Peyer's patch (tissue), 4 donors: Measurements from ENCODE around the gene GTSE1. TPM values are rescaled to one million over a fixed set of nuclear protein-coding genes. Genes with fewer than 3 reads are reported as not detected.

Experiments used
- DNase-seq, 3 donors: peaks; one replicate each; pipeline ENCODE4 v3.0.0-alpha.2; 2017 to 2019
- H3K27ac ChIP-seq, 4 donors: fragments of 200-600 bp; sonication (generic); one replicate each; pipeline ENCODE4 v1.5.1; 2016 to 2019
- H3K27me3 ChIP-seq, 2 donors: fragments of 200-600 bp; sonication (generic); one replicate each; pipeline ENCODE4 v1.5.1; 2019
- H3K36me3 ChIP-seq, 3 donors: fragments of 200-600 bp; sonication (generic); one replicate each; pipeline ENCODE4 v1.5.1; 2016 to 2019
- H3K4me1 ChIP-seq, 4 donors: fragments of 200-600 bp; sonication (generic); one replicate each; pipeline ENCODE4 v1.5.1; 2016 to 2019
- H3K4me3 ChIP-seq, 4 donors: fragments of 200-600 bp; sonication (generic); 1 replicate in 3 of 4; 2 replicates in 1 of 4; pipeline ENCODE4 v1.5.1; 2016 to 2019; ENCODE audit warnings: mild to moderate bottlenecking in 1 of 4
- H3K9me3 ChIP-seq, 4 donors: fragments of 200-600 bp; sonication (generic); one replicate each; pipeline ENCODE4 v1.5.1; 2016 to 2019; ENCODE audit warnings: mild to moderate bottlenecking in 1 of 4
- CTCF ChIP-seq, 6 experiments: fragments of 450-650 bp in 4 of 6; fragments of 200-600 bp in 2 of 6; sonication (generic) in 1 of 6; IDR thresholded peaks; one replicate each; pipeline ENCODE4 v1.5.1; 2017 to 2019; ENCODE audit warnings: antibody characterized with exemption in 6 of 6, mild to moderate bottlenecking in 3 of 6, moderate library complexity in 1 of 6
- POLR2A ChIP-seq, 2 donors: fragments of 450-650 bp; IDR thresholded peaks; one replicate each; pipeline ENCODE4 v1.5.1; 2017; ENCODE audit warnings: antibody characterized with exemption in 2 of 2, mild to moderate bottlenecking in 2 of 2, moderate library complexity in 2 of 2
- total RNA-seq, 4 donors: library from RNA; depleted of rRNA; stranded (reverse); fragments of >200 nt; gene quantifications; one replicate each; pipeline ENCODE4 v1.1.0, GENCODE V29; 2016

GTSE1 gene
- total RNA-seq, 4 donors from 2014 or later = 2.3 to 14.9 (median 5.9) TPM

- no peak for DNase-seq
- Histone ChIP-seq H3K36me3 (peaks cover 0 to 96% (median 0%) of the 10 kb centered on the region in 3 donors), H3K27me3 (no peaks in the 10 kb centered on the region), H3K27ac (no peak overlapping the region), H3K4me3 (no peak overlapping the region), H3K9me3 (no peaks in the 10 kb centered on the region), H3K4me1 (no peaks in the 10 kb centered on the region)
- TF ChIP-seq POLR2A (IDR thresholded peaks at IDR 0.05) = no peak
- TF ChIP-seq CTCF (IDR thresholded peaks at IDR 0.05) = no peak
These were observed 55.6 kb downstream of the GTSE1 start for GRCh38 chr22:46352276-46352675.

- peak in 1 of 3 donors; percentile 50 for DNase-seq
- H3K36me3 ChIP-seq = peaks cover 0 to 92% (median 0%) of the 10 kb centered on the region in 3 donors
These were observed 56.2 kb downstream of the GTSE1 start for GRCh38 chr22:46352691-46353386.

GRCh38 chr22:46353483-46354105, 56.9 kb downstream of the GTSE1 start:
- Histone ChIP-seq H3K27ac (no peak overlapping the region), H3K36me3 (peaks cover 0 to 85% (median 0%) of the 10 kb centered on the region in 3 donors), H3K27me3 (no peaks in the 10 kb centered on the region), H3K4me3 (no peak overlapping the region), H3K9me3 (no peaks in the 10 kb centered on the region), H3K4me1 (no peaks in the 10 kb centered on the region)
- TF ChIP-seq CTCF (IDR thresholded peaks at IDR 0.05) (no peak), POLR2A (IDR thresholded peaks at IDR 0.05) (no peak)
- no peak for DNase-seq

More at GRCh38 chr22:46352691-46353386, 56.2 kb downstream of the GTSE1 start:
- TF ChIP-seq CTCF (IDR thresholded peaks at IDR 0.05) = no peak
- no peak for TF ChIP-seq POLR2A (IDR thresholded peaks at IDR 0.05)
- H3K27ac ChIP-seq = no peak overlapping the region
- H3K9me3 ChIP-seq = no peaks in the 10 kb centered on the region
- H3K4me3 ChIP-seq = no peak overlapping the region
- no peaks in the 10 kb centered on the region for H3K4me1 ChIP-seq
- H3K27me3 ChIP-seq = no peaks in the 10 kb centered on the region

- Histone ChIP-seq H3K4me1 (no peaks in the 10 kb centered on the region), H3K27ac (no peak overlapping the region), H3K27me3 (no peaks in the 10 kb centered on the region), H3K4me3 (no peak overlapping the region), H3K36me3 (peaks cover 0 to 77% (median 0%) of the 10 kb centered on the region in 3 donors), H3K9me3 (no peaks in the 10 kb centered on the region)
- DNase-seq = peak in 1 of 3 donors; percentile 48
- TF ChIP-seq CTCF (IDR thresholded peaks at IDR 0.05) (no peak), POLR2A (IDR thresholded peaks at IDR 0.05) (no peak)
These were observed 57.7 kb downstream of the GTSE1 start for GRCh38 chr22:46354176-46354992.

- peaks cover 0 to 71% (median 0%) of the 10 kb centered on the region in 3 donors for H3K36me3 ChIP-seq
- no peak for DNase-seq
- H3K27ac ChIP-seq = no peak overlapping the region
- no peaks in the 10 kb centered on the region for H3K27me3 ChIP-seq
- H3K4me1 ChIP-seq = no peaks in the 10 kb centered on the region
- TF ChIP-seq POLR2A (IDR thresholded peaks at IDR 0.05) (no peak), CTCF (IDR thresholded peaks at IDR 0.05) (no peak)
- no peak overlapping the region for H3K4me3 ChIP-seq
- no peaks in the 10 kb centered on the region for H3K9me3 ChIP-seq
These were observed 58.3 kb downstream of the GTSE1 start for GRCh38 chr22:46354993-46355305.
